ENCODE data around the gene VAMP7.

GRCh38 chrX:155881158-155881993 is at the start of gene VAMP7:
- TF ChIP-seq CTCF (IDR thresholded peaks at IDR 0.05) (no peak), POLR2A (IDR thresholded peaks at IDR 0.05) (peak; percentile 49 to 88)

Measured in adrenal gland (tissue), 5 donors.